ENCODE measurements around the gene ANKRD29. TPM values are rescaled to one million over a fixed set of nuclear protein-coding genes. Genes with fewer than 3 reads are reported as not detected.

Gene ANKRD29
- total RNA-seq, 4 donors from 2014 or later, result 0.75 to 2.2 (median 1.5) TPM

DNA sequence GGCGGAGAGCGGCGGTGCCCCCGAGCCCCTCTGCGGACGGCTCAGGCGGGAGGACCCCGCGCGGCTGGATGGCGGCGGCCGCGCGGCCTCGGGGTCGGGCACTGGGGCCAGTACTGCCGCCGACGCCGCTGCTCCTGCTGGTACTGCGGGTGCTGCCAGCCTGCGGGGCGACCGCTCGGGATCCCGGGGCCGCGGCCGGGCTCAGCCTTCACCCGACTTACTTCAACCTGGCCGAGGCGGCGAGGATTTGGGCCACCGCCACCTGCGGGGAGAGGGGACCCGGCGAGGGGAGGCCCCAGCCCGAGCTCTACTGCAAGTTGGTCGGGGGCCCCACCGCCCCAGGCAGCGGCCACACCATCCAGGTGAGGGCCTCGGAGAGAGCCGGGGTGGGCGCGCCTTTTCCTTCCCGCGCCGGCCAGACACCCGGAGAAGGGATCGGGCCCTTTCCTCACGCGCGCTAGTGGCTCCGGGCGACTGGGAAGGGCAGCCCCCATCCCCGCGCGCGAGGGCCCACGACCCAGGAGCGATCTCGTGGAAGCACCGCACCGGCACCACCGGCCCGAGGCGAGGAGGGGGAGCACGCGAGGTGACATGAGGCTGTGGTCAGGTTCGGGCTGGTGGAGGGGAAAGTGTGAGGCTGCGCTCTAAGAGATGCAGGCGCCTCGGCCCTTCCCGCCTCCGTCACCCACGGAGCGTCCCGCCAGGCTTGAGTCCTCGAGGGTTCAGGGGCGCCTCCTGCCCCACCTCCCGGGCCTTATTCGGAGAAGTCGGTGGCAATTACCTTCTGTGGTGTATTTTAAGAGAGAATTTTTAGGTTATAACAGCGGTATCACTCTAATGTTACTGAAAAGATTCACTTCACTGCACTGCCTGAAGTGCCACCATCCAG lies 27.1 kb upstream of the ANKRD29 start:
- Histone ChIP-seq H3K9me3 (no peaks in the 10 kb centered on the region), H3K36me3 (no peaks in the 10 kb centered on the region), H3K4me3 (peak overlapping the region; percentile 26 to 60 (median 48)), H3K27ac (peak overlapping the region in 1 of 4 donors; percentile 22), H3K4me1 (peaks cover 4 to 26% (median 20%) of the 10 kb centered on the region in 4 donors), H3K27me3 (peaks cover 45% of the 10 kb centered on the region)
- in situ Hi-C loops (cut with MboI; ENCODE audit: low pct_ligation_motif_present in 1 of 4, low pct_unique_long_range_greater_than_20kb in 1 of 4, low sequenced_read_pairs in 3 of 4), result loop anchor here in 2 of 4 donors (10.0 to 25.0 kb wide), 2 partner anchors 65 to 97 kb away; no protein-coding TSS in a partner anchor
- WGBS, 2 donors (ENCODE audit: low coverage in 1 of 2), result 7% methylated on average over 74 of the region's 85 CpGs; no CpG with 5 or more reads in 1 of the 2 donors
- DNase-seq, result no peak
- intact Hi-C loops (cut with DNase I; ENCODE audit: low total_unique reads), result no loop called here
- TF ChIP-seq, protein P1, sequence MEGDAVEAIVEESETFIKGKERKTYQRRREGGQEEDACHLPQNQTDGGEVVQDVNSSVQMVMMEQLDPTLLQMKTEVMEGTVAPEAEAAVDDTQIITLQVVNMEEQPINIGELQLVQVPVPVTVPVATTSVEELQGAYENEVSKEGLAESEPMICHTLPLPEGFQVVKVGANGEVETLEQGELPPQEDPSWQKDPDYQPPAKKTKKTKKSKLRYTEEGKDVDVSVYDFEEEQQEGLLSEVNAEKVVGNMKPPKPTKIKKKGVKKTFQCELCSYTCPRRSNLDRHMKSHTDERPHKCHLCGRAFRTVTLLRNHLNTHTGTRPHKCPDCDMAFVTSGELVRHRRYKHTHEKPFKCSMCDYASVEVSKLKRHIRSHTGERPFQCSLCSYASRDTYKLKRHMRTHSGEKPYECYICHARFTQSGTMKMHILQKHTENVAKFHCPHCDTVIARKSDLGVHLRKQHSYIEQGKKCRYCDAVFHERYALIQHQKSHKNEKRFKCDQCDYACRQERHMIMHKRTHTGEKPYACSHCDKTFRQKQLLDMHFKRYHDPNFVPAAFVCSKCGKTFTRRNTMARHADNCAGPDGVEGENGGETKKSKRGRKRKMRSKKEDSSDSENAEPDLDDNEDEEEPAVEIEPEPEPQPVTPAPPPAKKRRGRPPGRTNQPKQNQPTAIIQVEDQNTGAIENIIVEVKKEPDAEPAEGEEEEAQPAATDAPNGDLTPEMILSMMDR (IDR thresholded peaks at IDR 0.05), result no peak
- no peak for TF ChIP-seq POLR2AphosphoS5 (IDR thresholded peaks at IDR 0.05)
- TF ChIP-seq EP300 (IDR thresholded peaks at IDR 0.05; ENCODE audit: low read depth), result no peak
- no peak for TF ChIP-seq POLR2A (IDR thresholded peaks at IDR 0.05)

DNA sequence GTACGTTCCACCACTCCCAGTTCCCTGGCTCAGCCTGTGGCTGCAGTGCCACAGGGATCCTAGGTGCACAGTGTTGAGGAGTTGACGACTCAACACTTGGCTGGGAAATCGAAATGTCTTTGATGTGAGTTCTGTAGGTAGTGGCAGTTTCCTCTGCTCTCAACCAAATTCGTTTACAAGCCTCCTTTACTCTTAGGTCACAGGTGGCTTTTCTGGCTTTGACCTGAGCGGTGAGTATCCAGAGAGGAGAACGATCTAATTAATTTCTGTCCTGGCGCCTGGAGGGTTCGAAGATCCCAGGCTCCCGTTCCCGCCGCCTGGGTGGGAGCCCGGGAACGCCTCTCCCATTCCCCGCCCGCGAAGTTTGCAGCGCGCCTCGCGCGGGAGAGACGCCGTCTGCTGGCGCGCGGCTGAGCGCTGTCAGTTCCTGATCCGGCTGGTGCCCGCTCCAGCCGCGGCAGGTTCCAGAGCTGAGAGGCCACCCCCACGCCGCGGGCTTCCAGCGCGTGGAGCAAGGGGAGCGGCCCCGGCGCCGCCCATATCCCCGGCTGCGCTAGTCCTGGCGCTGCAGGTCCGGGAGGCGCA lies 26.4 kb upstream of the ANKRD29 start, which contains the start of gene LAMA3:
Gene LAMA3 (plus strand): TSS at position 423 of the 585 bp plus-strand sequence. CDS start 231 bp downstream, outside the sequence.
- Histone ChIP-seq H3K36me3 (no peaks in the 10 kb centered on the region), H3K4me1 (peaks cover 4 to 28% (median 23%) of the 10 kb centered on the region in 4 donors), H3K27me3 (peaks cover 45% of the 10 kb centered on the region), H3K9me3 (no peaks in the 10 kb centered on the region), H3K27ac (peak within 1 kb of the TSS in 1 of 4 donors; percentile 22), H3K4me3 (peak within 1 kb of the TSS; percentile 26 to 60 (median 48))
- WGBS, 2 donors (ENCODE audit: low coverage in 1 of 2), result 4% methylated on average over 45 of the region's 45 CpGs; no CpG with 5 or more reads in 1 of the 2 donors
- intact Hi-C loops (cut with DNase I; ENCODE audit: low total_unique reads), result no loop called here
- TF ChIP-seq EP300 (IDR thresholded peaks at IDR 0.05; ENCODE audit: low read depth) (no peak), POLR2A (IDR thresholded peaks at IDR 0.05) (no peak), POLR2AphosphoS5 (IDR thresholded peaks at IDR 0.05) (peak; percentile 17 to 50 (median 33))
- TF ChIP-seq, protein P1 (IDR thresholded peaks at IDR 0.05), result peak in 1 of 5 experiments; percentile 21
- in situ Hi-C loops (cut with MboI; ENCODE audit: low pct_ligation_motif_present in 1 of 4, low pct_unique_long_range_greater_than_20kb in 1 of 4, low sequenced_read_pairs in 3 of 4), result loop anchor here in 1 of 4 donors (25.0 kb wide), 1 partner anchor 98 kb away; no protein-coding TSS in a partner anchor
- DNase-seq, result peak; percentile 61

DNA sequence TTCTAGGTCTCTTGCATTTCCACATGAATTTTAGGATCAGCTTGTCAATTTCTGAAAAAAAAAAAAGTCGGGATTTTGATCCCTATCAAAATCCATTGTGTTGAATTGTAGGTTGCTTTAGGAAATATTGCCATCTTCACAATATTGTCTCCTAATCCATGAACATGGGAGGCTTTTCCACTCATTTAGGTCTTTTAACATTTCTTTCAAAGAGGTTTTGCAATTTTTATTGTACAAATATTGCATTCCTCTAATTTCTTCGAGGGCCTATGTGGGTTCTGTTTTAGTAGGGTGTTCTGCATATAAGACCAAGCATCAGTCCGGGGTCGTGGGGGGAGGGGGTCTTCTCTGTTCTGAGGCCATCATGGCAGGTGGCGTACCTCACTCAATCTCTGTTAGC lies 25.8 kb upstream of the ANKRD29 start:
- Histone ChIP-seq H3K9me3 (no peaks in the 10 kb centered on the region), H3K27ac (no peak overlapping the region), H3K27me3 (peaks cover 48% of the 10 kb centered on the region), H3K4me1 (peaks cover 4 to 23% (median 22%) of the 10 kb centered on the region in 4 donors), H3K36me3 (no peaks in the 10 kb centered on the region), H3K4me3 (peak overlapping the region in 2 of 4 donors; percentile 52 to 60)
- DNase-seq, result no peak
- TF ChIP-seq EP300 (IDR thresholded peaks at IDR 0.05; ENCODE audit: low read depth), result no peak
- no peak for TF ChIP-seq POLR2AphosphoS5 (IDR thresholded peaks at IDR 0.05)
- TF ChIP-seq, protein P1 (IDR thresholded peaks at IDR 0.05), result no peak
- no peak for TF ChIP-seq POLR2A (IDR thresholded peaks at IDR 0.05)
- in situ Hi-C loops (cut with MboI; ENCODE audit: low pct_ligation_motif_present in 1 of 4, low pct_unique_long_range_greater_than_20kb in 1 of 4, low sequenced_read_pairs in 3 of 4) (loop anchor here in 1 of 4 donors (25.0 kb wide), 1 partner anchor 99 kb away; no protein-coding TSS in a partner anchor), intact Hi-C loops (cut with DNase I; ENCODE audit: low total_unique reads) (no loop called here)
- WGBS, 2 donors (ENCODE audit: low coverage in 1 of 2), result 43 to 59% methylated on average over 5 of the region's 5 CpGs
